ENCODE measurements around the gene TMEM151B.

- TF ChIP-seq CTCF (IDR thresholded peaks at IDR 0.05; ENCODE audit: low read length), result no peak
- TF ChIP-seq EZH2 (optimal IDR thresholded peaks at IDR 0.05; ENCODE audit: low read depth, low read length), result no peak
Measured at GRCh38 chr6:44339763-44340625, 69.7 kb downstream of the TMEM151B start.

All from MM.1S (cell line).